Coronary artery (tissue), 2 donors: Measurements from ENCODE around the gene ZNF331.

Experiments used
- DNase-seq: peaks from one replicate; pipeline ENCODE4 v3.0.0-alpha.2; 2017; ENCODE audit warnings: low spot score
- H3K27ac ChIP-seq, 2 donors: fragments of 200-600 bp; sonication (generic); one replicate each; pipeline ENCODE4 v1.5.1; 2016 to 2019
- H3K4me3 ChIP-seq: fragments of 200-600 bp; sonication (generic); 2 replicates; pipeline ENCODE4 v1.5.1; 2016; ENCODE audit warnings: mild to moderate bottlenecking, moderate library complexity
- CTCF ChIP-seq: fragments of 200-600 bp; sonication (generic); IDR thresholded peaks from one replicate; pipeline ENCODE4 v1.5.1; 2019; ENCODE audit warnings: antibody characterized with exemption

The ZNF331 gene

GRCh38 chr19:53577968-53578367, 40.0 kb downstream of the ZNF331 start:
- no peak for DNase-seq
- no peak for TF ChIP-seq CTCF
- no peak overlapping the region for H3K27ac ChIP-seq
- H3K4me3 ChIP-seq, result no peak overlapping the region

- no peak overlapping the region for H3K4me3 ChIP-seq
- no peak for DNase-seq
- no peak overlapping the region for H3K27ac ChIP-seq
- TF ChIP-seq CTCF, result no peak
Observed at GRCh38 chr19:53579518-53579917, 41.6 kb downstream of the ZNF331 start.

- DNase-seq, result no peak
- Histone ChIP-seq H3K27ac (no peak overlapping the region), H3K4me3 (no peak overlapping the region)
- TF ChIP-seq CTCF, result no peak
Observed at GRCh38 chr19:53580871-53581835, 43.2 kb downstream of the ZNF331 start.

GRCh38 chr19:53581871-53582279, 43.9 kb downstream of the ZNF331 start:
- no peak for DNase-seq
- no peak overlapping the region for H3K27ac ChIP-seq
- no peak for TF ChIP-seq CTCF
- no peak overlapping the region for H3K4me3 ChIP-seq

- no peak for DNase-seq
- H3K27ac ChIP-seq, result no peak overlapping the region
- no peak for TF ChIP-seq CTCF
- no peak overlapping the region for H3K4me3 ChIP-seq
Observed at GRCh38 chr19:53583181-53583580, 45.2 kb downstream of the ZNF331 start.

- no peak for TF ChIP-seq CTCF
- DNase-seq, result no peak
- Histone ChIP-seq H3K4me3 (no peak overlapping the region), H3K27ac (no peak overlapping the region)
Observed at GRCh38 chr19:53586277-53586691, 48.3 kb downstream of the ZNF331 start.
